IMR-90 (cell line): ENCODE measurements around the gene DIAPH1. TPM values are rescaled to one million over a fixed set of nuclear protein-coding genes. Genes with fewer than 3 reads are reported as not detected.

Experiments
- ATAC-seq: fragments of 200-7000 bp; cut with Tn5 transposase; 2 replicates; pipeline ENCODE4 v1.9.1; 2020; ENCODE audit warnings: low read depth, mild to moderate bottlenecking, moderate library complexity
- Bru-seq: library from RNA; stranded (reverse); fragments of 400-500 nt; gene quantifications from one replicate; lab custom pipeline; 2021; lab: Mats Ljungman, UMichigan
- BruChase-seq, 2 experiments: library from RNA; stranded (reverse); fragments of 400-500 nt; gene quantifications; one replicate each; lab custom pipeline; 2021; lab: Mats Ljungman, UMichigan
- BruUV-seq: library from RNA; stranded (reverse); fragments of 400-500 nt; replicated peaks from 2 replicates; lab custom pipeline; 2021; lab: Mats Ljungman, UMichigan
- CTCF ChIA-PET: fragments of 300-600 bp; formaldehyde crosslinking; extraction: SDS; loops from one replicate; lab custom pipeline; 2021; ENCODE audit warnings: antibody characterized with exemption; lab: Yijun Ruan, JAX
- POLR2A ChIA-PET: fragments of 300-600 bp; sonication (Branson Sonifier 250); formaldehyde crosslinking; loops from one replicate; lab custom pipeline; 2022; ENCODE audit warnings: antibody characterized with exemption; ENCODE audit not compliant: unreplicated experiment; lab: Charles Lee
- DNase-seq: peaks from one replicate; pipeline ENCODE4 v3.0.0; 2013
- H2AFZ ChIP-seq: replicated peaks from 2 replicates; pipeline ENCODE3; 2013; ENCODE audit warnings: low read length, mild to moderate bottlenecking; ENCODE audit not compliant: poor library complexity
- H2AK5ac ChIP-seq: 2 replicates; pipeline ENCODE4 v1.6.1; 2013; ENCODE audit warnings: low read depth, low read length, inconsistent platforms
- H2AK9ac ChIP-seq: replicated peaks from 2 replicates; pipeline ENCODE3; 2013; ENCODE audit warnings: mild to moderate bottlenecking, low read depth, low read length, moderate library complexity; ENCODE audit not compliant: poor library complexity
- H2BK120ac ChIP-seq: 2 replicates; pipeline ENCODE4 v1.6.1; 2013; ENCODE audit warnings: low read depth, low read length, inconsistent platforms
- H2BK15ac ChIP-seq: 3 replicates; pipeline ENCODE4 v1.6.1; 2013; ENCODE audit warnings: low read depth, low read length, inconsistent platforms
- H2BK20ac ChIP-seq: 2 replicates; pipeline ENCODE4 v1.6.1; 2013; ENCODE audit warnings: low read depth, mild to moderate bottlenecking, inconsistent platforms, low read length, moderate library complexity
- H2BK5ac ChIP-seq: 2 replicates; pipeline ENCODE4 v1.6.1; 2013; ENCODE audit warnings: mild to moderate bottlenecking, low read depth, low read length, inconsistent platforms; ENCODE audit not compliant: poor library complexity, severe bottlenecking
- H3K14ac ChIP-seq: replicated peaks from 2 replicates; pipeline ENCODE4 v1.6.1; 2013; ENCODE audit warnings: low read depth, low read length, inconsistent platforms
- H3K18ac ChIP-seq: 2 replicates; pipeline ENCODE4 v1.6.1; 2013; ENCODE audit warnings: low read depth, low read length, control low read depth
- H3K23ac ChIP-seq: 2 replicates; pipeline ENCODE4 v1.6.1; 2013; ENCODE audit warnings: low read depth, low read length, inconsistent platforms
- H3K27ac ChIP-seq: 2 replicates; pipeline ENCODE4 v1.5.1; 2013; ENCODE audit warnings: mild to moderate bottlenecking, control low read depth, low read length; ENCODE audit not compliant: insufficient read depth
- H3K27me3 ChIP-seq: 2 replicates; pipeline ENCODE4 v1.6.1; 2013; ENCODE audit warnings: low read length; ENCODE audit not compliant: control insufficient read depth, insufficient read depth
- H3K36me3 ChIP-seq: 2 replicates; pipeline ENCODE4 v1.6.1; 2013; ENCODE audit warnings: low read length, mixed read lengths; ENCODE audit not compliant: control insufficient read depth, insufficient read depth
- H3K4ac ChIP-seq: 2 replicates; pipeline ENCODE4 v1.6.1; 2013; ENCODE audit warnings: low read depth, low read length, inconsistent platforms
- H3K4me1 ChIP-seq: 2 replicates; pipeline ENCODE4 v1.6.1; 2013; ENCODE audit warnings: low read length, mixed read lengths; ENCODE audit not compliant: control insufficient read depth, insufficient read depth
- H3K4me2 ChIP-seq: 2 replicates; pipeline ENCODE4 v1.6.1; 2013; ENCODE audit warnings: low read depth, mild to moderate bottlenecking, control low read depth, low read length, moderate library complexity
- H3K4me3 ChIP-seq: 2 replicates; pipeline ENCODE4 v1.5.1; 2013; ENCODE audit warnings: low read depth, mild to moderate bottlenecking, control low read depth, low read length, moderate library complexity; ENCODE audit not compliant: insufficient read depth
- H3K56ac ChIP-seq: 2 replicates; pipeline ENCODE4 v1.6.1; 2013; ENCODE audit warnings: low read length, inconsistent platforms; ENCODE audit not compliant: insufficient read depth; ENCODE audit errors: extremely low read depth
- H3K79me1 ChIP-seq, 2 experiments: 2 replicates each; pipeline ENCODE4 v1.6.1; 2013; ENCODE audit warnings: low read length in 2 of 2, inconsistent platforms in 1 of 2, low read depth in 1 of 2
- H3K9ac ChIP-seq: 2 replicates; pipeline ENCODE4 v1.6.1; 2013; ENCODE audit warnings: low read depth, low read length, control low read depth
- H3K9me1 ChIP-seq: 2 replicates; pipeline ENCODE4 v1.6.1; 2013; ENCODE audit warnings: low read length, inconsistent platforms; ENCODE audit not compliant: insufficient read depth
- H3K9me3 ChIP-seq: 2 replicates; pipeline ENCODE4 v1.6.1; 2013; ENCODE audit warnings: low read length; ENCODE audit not compliant: control insufficient read depth, insufficient read depth
- H4K20me1 ChIP-seq: 2 replicates; pipeline ENCODE4 v1.6.1; 2013; ENCODE audit warnings: low read length, inconsistent platforms; ENCODE audit not compliant: insufficient read depth
- H4K5ac ChIP-seq: 2 replicates; pipeline ENCODE4 v1.6.1; 2013; ENCODE audit warnings: mild to moderate bottlenecking, low read depth, low read length, control low read depth
- H4K8ac ChIP-seq, 2 experiments: 2 replicates each; pipeline ENCODE4 v1.6.1; 2013; ENCODE audit warnings: low read depth in 2 of 2, low read length in 2 of 2, control low read depth in 1 of 2, inconsistent platforms in 1 of 2
- H4K91ac ChIP-seq: 2 replicates; pipeline ENCODE4 v1.6.1; 2013; ENCODE audit warnings: low read depth, low read length, inconsistent platforms; ENCODE audit not compliant: insufficient read depth
- BHLHE40 ChIP-seq: fragments of 150-350 bp; IDR thresholded peaks from 2 replicates; pipeline ENCODE4 v1.6.1; 2016; ENCODE audit warnings: mild to moderate bottlenecking, low read depth, low read length
- CEBPB ChIP-seq: IDR thresholded peaks from 2 replicates; pipeline ENCODE4 v1.6.1; 2012; ENCODE audit warnings: low read depth, low read length, improper control_type of control experiment
- CTCF ChIP-seq: conservative IDR thresholded peaks from 2 replicates; pipeline ENCODE4 v1.5.1; 2012; ENCODE audit warnings: mild to moderate bottlenecking, low read depth, low read length, improper control_type of control experiment
- MAFK ChIP-seq: IDR thresholded peaks from 2 replicates; pipeline ENCODE4 v1.6.1; 2012; ENCODE audit warnings: low read depth, low read length, improper control_type of control experiment
- MAZ ChIP-seq: IDR thresholded peaks from 2 replicates; pipeline ENCODE4 v1.6.1; 2012; ENCODE audit warnings: low read depth, mild to moderate bottlenecking, low read length, improper control_type of control experiment, moderate library complexity, borderline replicate concordance
- MXI1 ChIP-seq: IDR thresholded peaks from 2 replicates; pipeline ENCODE4 v1.6.1; 2012; ENCODE audit warnings: low read depth, mild to moderate bottlenecking, low read length, moderate library complexity, borderline replicate concordance
- NFE2L2 ChIP-seq: fragments of 150-350 bp; IDR thresholded peaks from 2 replicates; pipeline ENCODE4 v1.6.1; 2016; ENCODE audit warnings: low read depth, mild to moderate bottlenecking, low read length
- RAD21 ChIP-seq: IDR thresholded peaks from 2 replicates; pipeline ENCODE4 v1.6.1; 2012; ENCODE audit warnings: low read length, improper control_type of control experiment
- RCOR1 ChIP-seq: IDR thresholded peaks from 2 replicates; pipeline ENCODE4 v1.6.1; 2012; ENCODE audit warnings: mild to moderate bottlenecking, low read length, improper control_type of control experiment; ENCODE audit not compliant: insufficient replicate concordance
- RFX5 ChIP-seq: IDR thresholded peaks from 2 replicates; pipeline ENCODE4 v1.8.0; 2012; ENCODE audit warnings: low read depth, mild to moderate bottlenecking, low read length, moderate library complexity
- SMC3 ChIP-seq: fragments of 150-350 bp; IDR thresholded peaks from 2 replicates; pipeline ENCODE4 v1.6.1; 2016; ENCODE audit warnings: low read depth, mild to moderate bottlenecking, antibody characterized with exemption, low read length, moderate library complexity
- USF2 ChIP-seq: fragments of 150-350 bp; IDR thresholded peaks from 2 replicates; pipeline ENCODE4 v1.6.1; 2017; ENCODE audit warnings: mild to moderate bottlenecking, antibody characterized with exemption, low read length, low read depth
- WGBS, 2 experiments: methylation state at CpG; one replicate each; pipeline versions ENCODE4 v1.1.5 to v1.1.7; 2013; ENCODE audit warnings: missing lambda C conversion rate in 2 of 2; ENCODE audit not compliant: insufficient read length in 1 of 2; ENCODE audit errors: extremely low coverage in 2 of 2; 5-methylcytosine and 5-hydroxymethylcytosine counted together
- dilution Hi-C: fragments of 300-500 bp; cut with HindIII; formaldehyde crosslinking; loops from one replicate; pipeline ENCODE4 v1.14.3; 2018; ENCODE audit warnings: low sequenced_read_pairs; ENCODE audit not compliant: unreplicated experiment
- in situ Hi-C: fragments of 300-500 bp; cut with MboI; formaldehyde crosslinking; loops from 3 replicates; pipeline ENCODE4 v1.14.3; 2019; ENCODE audit warnings: low sequenced_read_pairs, inconsistent platforms, mixed read lengths
- intact Hi-C: fragments of 100-400 bp; cut with micrococcal nuclease; formaldehyde crosslinking; loops from 2 replicates; pipeline ENCODE4 v1.10.0; 2022
- long read RNA-seq: library from polyadenylated mRNA; unstranded; transcript quantifications from one replicate; pipeline ENCODE4 v2.0.0, GENCODE V29; 2021; ENCODE audit not compliant: unreplicated experiment
- polyA plus RNA-seq, 3 experiments: library from polyadenylated mRNA; depleted of rRNA; stranded (reverse); fragments of >200 nt; gene quantifications; 2 replicates each; pipeline ENCODE4 v1.2.3, GENCODE V29; 2012; ENCODE audit warnings: low replicate concordance in 1 of 3
- total RNA-seq: library from RNA; depleted of rRNA; stranded (reverse); fragments of >200 nt; gene quantifications from 2 replicates; pipeline ENCODE4 v1.2.3, GENCODE V29; 2012; rRNA removed

The DIAPH1 gene
- total RNA-seq = 12.0 and 15.8 TPM in 2 replicates
- polyA plus RNA-seq (2012; rRNA removed) = 30.7 and 37.4 TPM in 2 replicates
- polyA plus RNA-seq (2012; cell fraction: cytosol; rRNA removed) = 16.8 and 22.1 TPM in 2 replicates
- polyA plus RNA-seq (2012; cell fraction: nucleus; rRNA removed; ENCODE audit: low replicate concordance) = 53.9 and 92.2 TPM in 2 replicates
- Bru-seq, nascent RNA = percentile 73 among the genes with signal in this experiment
- BruChase-seq, experiment 1, labeled RNA remaining after a 6-hour chase = percentile 76 among the genes with signal in this experiment
- percentile 78 among the genes with signal in this experiment for BruChase-seq, experiment 2, labeled RNA remaining after a 2-hour chase
- long read RNA-seq, partial matches to known transcripts = 3 of 33 reads
- long read RNA-seq, other reads (novel, unspliced or antisense) = 30 of 33 reads

GRCh38 chr5:141618804-141619554 is at the start of gene DIAPH1:
Gene DIAPH1, minus strand, starts transcription at chr5:141619000. Its CDS starts 86 bp downstream, at chr5:141618914.
- dilution Hi-C loops = no loop called here
- Histone ChIP-seq H4K20me1 (peaks cover 3% of the 10 kb centered on the region; the same call in 1 of the 2 replicates), H3K36me3 (peaks cover 20% of the 10 kb centered on the region)
- TF ChIP-seq MAFK (no peak), RFX5 (no peak), MXI1 (peak; percentile 99), USF2 (peak; percentile 89), NFE2L2 (no peak), RAD21 (peak; percentile 85), CEBPB (no peak), CTCF (peak; percentile 99), SMC3 (peak; percentile 96), BHLHE40 (peak; percentile 88), RCOR1 (no peak), MAZ (peak; percentile 90)

More at GRCh38 chr5:141618804-141619554, at the start of gene DIAPH1:
- no peak within 1 kb of the TSS for H2BK120ac ChIP-seq
- intact Hi-C loops = loop anchor here (1.0 to 2.0 kb wide), 2 partner anchors 14 to 27 kb away; no protein-coding TSS in a partner anchor
- peak within 1 kb of the TSS; percentile 71 for H2AK9ac ChIP-seq
- peak within 1 kb of the TSS; percentile 54 for H3K14ac ChIP-seq
- H3K4me1 ChIP-seq = 0 out of 2 replicates have a peak, but pooled peaks cover 3% of the 10 kb centered on the region
- 0 out of 2 replicates have a peak within 1 kb of the TSS, but pooled peaks have one; percentile 11 for H3K18ac ChIP-seq
- 7% methylated on average over 17 of the region's 70 CpGs; no CpG with 5 or more reads in 1 of the 2 experiments for WGBS, 2 experiments
- DNase-seq (peak; percentile 94), ATAC-seq (peak; percentile 94)
- peak within 1 kb of the TSS; percentile 87 for H2AFZ ChIP-seq
- H3K9ac ChIP-seq = peak within 1 kb of the TSS; percentile 74
- H3K56ac ChIP-seq = peak within 1 kb of the TSS; percentile 59; the same call in 1 of the 2 replicates
- in situ Hi-C loops = no loop called here
- BruUV-seq = no TSS peak
- H3K4ac ChIP-seq = peak within 1 kb of the TSS; percentile 48
- peak within 1 kb of the TSS; percentile 99 for H3K4me2 ChIP-seq
- CTCF ChIA-PET = interaction anchor here (0.6 to 6.7 kb wide), 13 partner anchors 9 to 52 kb away, joined by 3 to 94 read pairs (median 6); partner anchors contain the start of genes HDAC3 and RELL2
- POLR2A ChIA-PET = interaction anchor here (1.2 kb wide), 1 partner anchor 32 kb away, joined by 6 read pairs; the partner anchor contains the start of gene FCHSD1
- peak within 1 kb of the TSS; percentile 55 for H3K4me3 ChIP-seq
- H2AK5ac ChIP-seq = peak within 1 kb of the TSS; percentile 43; the same call in 1 of the 2 replicates
- peaks cover 12 to 27% of the 10 kb centered on the region in 2 experiments for H3K79me1 ChIP-seq
- peak within 1 kb of the TSS; percentile 67 for H3K23ac ChIP-seq
- no peaks in the 10 kb centered on the region for H3K27me3 ChIP-seq
- no peak within 1 kb of the TSS for H2BK5ac ChIP-seq
- H3K9me1 ChIP-seq = peaks cover 2% of the 10 kb centered on the region; the same call in 1 of the 2 replicates
- no peak within 1 kb of the TSS for H2BK20ac ChIP-seq
- peak within 1 kb of the TSS in 1 of 2 experiments; percentile 20; a peak in 2 of 4 replicates for H4K8ac ChIP-seq
- no peaks in the 10 kb centered on the region for H3K9me3 ChIP-seq
- no peak within 1 kb of the TSS; the same call in none of the 2 replicates for H4K91ac ChIP-seq
- H2BK15ac ChIP-seq = no peak within 1 kb of the TSS
- H4K5ac ChIP-seq = peak within 1 kb of the TSS; percentile 32; the same call in 1 of the 2 replicates
- peak within 1 kb of the TSS; percentile 41 for H3K27ac ChIP-seq
